ENCODE results near the gene CDH9. TPM values are rescaled to one million over a fixed set of nuclear protein-coding genes. Genes with fewer than 3 reads are reported as not detected.

CDH9 gene
- total RNA-seq, 4 donors from 2014 or later = not detected

DNA sequence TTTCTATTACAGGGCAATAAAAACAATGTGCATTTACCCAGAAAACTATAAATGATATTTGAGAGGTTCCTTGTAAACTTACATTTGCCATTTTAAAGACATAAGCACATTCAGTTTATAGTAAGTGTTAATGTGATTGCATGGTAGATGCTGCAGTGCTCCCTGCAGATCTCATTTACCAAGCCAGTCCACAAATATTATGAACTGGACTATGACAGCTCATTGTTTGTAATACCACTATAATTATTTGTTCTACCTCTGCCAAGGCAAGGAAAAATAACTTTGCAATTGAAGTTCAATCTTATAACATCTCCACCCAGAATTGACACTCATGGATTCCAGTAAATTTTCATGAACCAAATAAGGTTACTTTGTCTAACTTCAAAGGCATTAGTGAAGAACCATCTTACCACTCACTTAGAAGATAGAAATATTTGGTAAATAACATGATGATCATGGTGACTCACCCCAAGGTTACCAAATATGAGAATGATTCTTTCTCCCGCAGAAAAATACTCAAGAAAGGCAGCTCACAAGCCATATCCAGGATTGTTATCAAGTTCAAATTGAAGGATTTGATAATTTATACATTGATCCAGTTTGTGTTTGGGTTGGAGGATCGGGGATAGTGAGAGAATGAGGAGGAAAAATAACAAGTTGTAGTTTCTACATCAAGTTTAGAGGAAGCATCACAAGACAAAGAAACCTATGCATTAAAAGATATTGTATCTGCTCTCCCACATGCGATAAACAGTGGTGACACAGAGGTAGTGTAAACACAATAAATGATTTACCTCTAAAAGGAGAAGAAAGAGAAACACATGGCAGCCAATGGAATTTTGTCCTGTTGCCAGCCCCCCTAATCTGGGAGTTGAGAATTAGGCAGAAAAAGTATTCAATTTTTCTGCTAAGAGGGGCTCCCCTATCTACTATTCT, 29.5 kb downstream of the CDH9 start:
- Histone ChIP-seq H3K27me3 (no peaks in the 10 kb centered on the region), H3K4me1 (no peaks in the 10 kb centered on the region), H3K4me3 (no peak overlapping the region), H3K36me3 (no peaks in the 10 kb centered on the region), H3K27ac (no peak overlapping the region), H3K9me3 (no peaks in the 10 kb centered on the region)
- TF ChIP-seq EP300 (IDR thresholded peaks at IDR 0.05; ENCODE audit: low read depth) = no peak
- TF ChIP-seq, protein P1, sequence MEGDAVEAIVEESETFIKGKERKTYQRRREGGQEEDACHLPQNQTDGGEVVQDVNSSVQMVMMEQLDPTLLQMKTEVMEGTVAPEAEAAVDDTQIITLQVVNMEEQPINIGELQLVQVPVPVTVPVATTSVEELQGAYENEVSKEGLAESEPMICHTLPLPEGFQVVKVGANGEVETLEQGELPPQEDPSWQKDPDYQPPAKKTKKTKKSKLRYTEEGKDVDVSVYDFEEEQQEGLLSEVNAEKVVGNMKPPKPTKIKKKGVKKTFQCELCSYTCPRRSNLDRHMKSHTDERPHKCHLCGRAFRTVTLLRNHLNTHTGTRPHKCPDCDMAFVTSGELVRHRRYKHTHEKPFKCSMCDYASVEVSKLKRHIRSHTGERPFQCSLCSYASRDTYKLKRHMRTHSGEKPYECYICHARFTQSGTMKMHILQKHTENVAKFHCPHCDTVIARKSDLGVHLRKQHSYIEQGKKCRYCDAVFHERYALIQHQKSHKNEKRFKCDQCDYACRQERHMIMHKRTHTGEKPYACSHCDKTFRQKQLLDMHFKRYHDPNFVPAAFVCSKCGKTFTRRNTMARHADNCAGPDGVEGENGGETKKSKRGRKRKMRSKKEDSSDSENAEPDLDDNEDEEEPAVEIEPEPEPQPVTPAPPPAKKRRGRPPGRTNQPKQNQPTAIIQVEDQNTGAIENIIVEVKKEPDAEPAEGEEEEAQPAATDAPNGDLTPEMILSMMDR (IDR thresholded peaks at IDR 0.05) = no peak
- TF ChIP-seq POLR2A (IDR thresholded peaks at IDR 0.05) = no peak
- no peak for TF ChIP-seq POLR2AphosphoS5 (IDR thresholded peaks at IDR 0.05)
- intact Hi-C loops (cut with DNase I; ENCODE audit: low total_unique reads) (no loop called here), in situ Hi-C loops (cut with MboI; ENCODE audit: low pct_ligation_motif_present in 1 of 4, low pct_unique_long_range_greater_than_20kb in 1 of 4, low sequenced_read_pairs in 3 of 4) (no loop called here)
- DNase-seq = no peak
- 58 to 76% methylated on average over 3 of the region's 3 CpGs for WGBS, 2 donors (ENCODE audit: low coverage in 1 of 2)

DNA sequence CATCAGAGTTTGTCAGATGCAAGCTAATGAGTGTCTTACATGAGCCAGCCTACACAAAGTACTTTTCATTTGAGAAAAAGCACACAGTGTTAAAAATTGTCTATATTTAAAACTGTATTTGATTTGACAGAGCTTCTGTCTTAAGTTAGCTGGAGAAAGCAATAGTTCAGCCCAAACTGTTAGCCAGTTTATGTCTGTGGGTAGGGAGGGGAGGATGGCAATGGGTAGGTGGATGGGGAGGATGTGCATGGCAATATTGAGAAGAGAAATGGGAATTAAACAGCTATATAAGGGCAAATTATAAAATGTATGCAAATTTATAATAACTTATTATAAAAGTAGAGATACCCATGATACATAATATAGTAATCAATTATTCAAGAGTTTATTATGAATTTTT, 31.3 kb downstream of the CDH9 start:
- no peak overlapping the region for H3K27ac ChIP-seq
- no peak overlapping the region for H3K4me3 ChIP-seq
- intact Hi-C loops (cut with DNase I; ENCODE audit: low total_unique reads) (no loop called here), in situ Hi-C loops (cut with MboI; ENCODE audit: low pct_ligation_motif_present in 1 of 4, low pct_unique_long_range_greater_than_20kb in 1 of 4, low sequenced_read_pairs in 3 of 4) (no loop called here)
- no peaks in the 10 kb centered on the region for H3K9me3 ChIP-seq
- H3K36me3 ChIP-seq = no peaks in the 10 kb centered on the region
- DNase-seq = no peak
- H3K27me3 ChIP-seq = no peaks in the 10 kb centered on the region
- TF ChIP-seq POLR2AphosphoS5 (IDR thresholded peaks at IDR 0.05) (no peak), POLR2A (IDR thresholded peaks at IDR 0.05) (no peak), EP300 (IDR thresholded peaks at IDR 0.05; ENCODE audit: low read depth) (no peak)
- TF ChIP-seq, protein P1 (IDR thresholded peaks at IDR 0.05) = no peak
- no peaks in the 10 kb centered on the region for H3K4me1 ChIP-seq

DNA sequence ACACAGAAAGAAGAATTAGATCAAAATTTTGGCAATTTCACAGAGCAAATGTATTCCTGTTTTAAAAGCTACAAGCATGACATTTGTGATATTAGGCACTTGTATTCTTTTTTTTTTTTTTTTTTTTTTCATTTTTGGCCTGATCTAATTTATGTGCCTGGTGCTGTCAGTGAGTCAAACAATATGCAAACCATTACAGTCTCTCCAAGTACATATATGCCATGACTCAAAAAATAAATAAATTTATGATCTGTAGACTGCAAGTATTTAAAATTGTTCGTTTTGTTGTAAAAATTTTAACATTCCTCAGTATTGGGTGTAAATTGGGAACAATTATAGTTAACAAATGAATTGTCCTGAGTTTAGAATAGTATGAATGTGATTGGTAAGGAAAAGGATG, 51.4 kb downstream of the CDH9 start:
- no peaks in the 10 kb centered on the region for H3K4me1 ChIP-seq
- TF ChIP-seq, protein P1 (IDR thresholded peaks at IDR 0.05) = no peak
- TF ChIP-seq EP300 (IDR thresholded peaks at IDR 0.05; ENCODE audit: low read depth) (no peak), POLR2A (IDR thresholded peaks at IDR 0.05) (no peak), POLR2AphosphoS5 (IDR thresholded peaks at IDR 0.05) (no peak)

DNA sequence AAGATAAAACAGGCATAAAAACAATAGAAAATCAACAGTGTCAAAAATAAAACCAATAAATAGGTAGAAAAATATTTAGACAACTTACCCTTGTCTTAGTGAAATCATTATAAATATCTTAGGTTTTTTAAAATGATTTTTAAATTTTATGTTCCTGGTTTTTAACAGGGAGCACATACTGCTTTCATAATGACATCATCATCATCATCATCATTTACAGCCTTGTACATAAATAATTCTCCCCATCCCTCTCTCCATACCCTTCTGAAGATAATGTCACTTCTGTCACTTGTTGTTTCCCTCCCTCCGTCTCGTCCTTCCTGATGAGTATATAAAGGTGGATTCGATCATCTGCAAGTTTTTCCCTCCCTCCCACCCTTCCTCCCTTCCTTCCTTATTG, 56.6 kb downstream of the CDH9 start:
- in situ Hi-C loops (cut with MboI; ENCODE audit: low pct_ligation_motif_present in 1 of 4, low pct_unique_long_range_greater_than_20kb in 1 of 4, low sequenced_read_pairs in 3 of 4) = no loop called here
- TF ChIP-seq EP300 (IDR thresholded peaks at IDR 0.05; ENCODE audit: low read depth) = no peak
- no peak for TF ChIP-seq POLR2AphosphoS5 (IDR thresholded peaks at IDR 0.05)
- TF ChIP-seq, protein P1 (IDR thresholded peaks at IDR 0.05) = no peak
- no peak for TF ChIP-seq POLR2A (IDR thresholded peaks at IDR 0.05)
- no peaks in the 10 kb centered on the region for H3K27me3 ChIP-seq
- DNase-seq = no peak
- no peaks in the 10 kb centered on the region for H3K36me3 ChIP-seq
- no peaks in the 10 kb centered on the region for H3K4me1 ChIP-seq
- no peak overlapping the region for H3K4me3 ChIP-seq
- intact Hi-C loops (cut with DNase I; ENCODE audit: low total_unique reads) = no loop called here
- no peaks in the 10 kb centered on the region for H3K9me3 ChIP-seq
- H3K27ac ChIP-seq = no peak overlapping the region
- WGBS, 2 donors (ENCODE audit: low coverage in 1 of 2) = 66 to 69% methylated on average over 3 of the region's 3 CpGs

More for the DNA sequence above, 51.4 kb downstream of the CDH9 start:
- Histone ChIP-seq H3K36me3 (no peaks in the 10 kb centered on the region), H3K4me3 (no peak overlapping the region), H3K27me3 (no peaks in the 10 kb centered on the region), H3K9me3 (no peaks in the 10 kb centered on the region), H3K27ac (no peak overlapping the region)
- no peak for DNase-seq
- in situ Hi-C loops (cut with MboI; ENCODE audit: low pct_ligation_motif_present in 1 of 4, low pct_unique_long_range_greater_than_20kb in 1 of 4, low sequenced_read_pairs in 3 of 4) = no loop called here
- WGBS, 2 donors (ENCODE audit: low coverage in 1 of 2) = 24 to 35% methylated on average over 1 of the region's 1 CpG
- intact Hi-C loops (cut with DNase I; ENCODE audit: low total_unique reads) = no loop called here
